HG03135 (cell line): ENCODE data around the gene NCKAP5.
A peak's percentile ranks its signal among the peaks of the same experiment; 100 is the strongest.

Experiments
- ATAC-seq: cut with Tn5 transposase; IDR thresholded peaks from one replicate; pipeline ENCODE4 v1.9.1; 2021; ENCODE audit warnings: mild to moderate bottlenecking, moderate library complexity; ENCODE audit not compliant: unreplicated experiment

The NCKAP5 gene

DNA sequence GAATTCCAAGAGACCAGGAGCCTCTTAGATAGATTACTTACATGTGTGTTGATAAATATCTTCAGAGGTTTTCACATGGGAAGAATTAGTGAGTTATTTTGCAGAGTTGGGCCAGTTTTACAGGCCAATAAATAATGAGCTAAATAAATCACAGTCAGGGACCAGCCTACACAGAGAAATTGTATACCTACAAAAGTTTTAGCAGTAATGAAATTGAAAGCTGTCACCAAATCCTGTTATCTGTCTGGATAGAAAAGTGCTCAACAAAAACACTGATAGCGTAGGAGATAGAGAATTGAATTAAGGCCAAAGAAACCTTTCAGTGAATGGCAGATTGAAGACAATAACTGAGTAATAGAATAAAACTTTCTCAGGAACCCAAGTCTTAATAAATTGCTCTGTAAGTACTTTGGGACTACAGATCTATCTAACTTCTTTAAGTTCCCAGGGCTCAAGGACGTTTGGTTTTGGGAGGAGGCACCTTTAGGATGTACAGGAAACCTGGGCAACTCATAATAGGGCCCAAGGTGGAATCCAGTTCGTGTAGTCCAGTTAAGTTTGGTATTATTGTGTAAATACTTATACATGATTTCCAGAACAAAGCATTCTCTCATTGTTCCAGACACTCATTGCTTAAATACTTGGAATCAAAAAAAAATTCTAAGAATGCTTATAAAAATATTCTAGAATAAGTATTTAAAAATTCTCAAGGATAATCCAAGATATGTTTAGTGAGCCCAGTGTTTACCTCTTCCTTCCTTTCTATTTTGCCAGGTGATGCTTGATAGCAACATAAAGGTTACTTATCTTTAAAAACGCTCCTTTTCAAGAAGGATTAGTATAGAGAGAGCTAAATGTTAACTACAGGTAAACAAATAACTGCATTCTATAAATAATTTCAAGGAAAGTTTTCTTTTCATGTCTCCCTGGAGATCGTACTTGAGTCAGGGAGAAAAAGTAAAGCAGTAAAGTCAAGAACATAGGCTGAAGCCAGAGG, 134.5 kb downstream of the NCKAP5 start:
- ATAC-seq, result no peak

- no peak for ATAC-seq
Observed at GRCh38 chr2:133432778-133433177, 135.5 kb downstream of the NCKAP5 start.

DNA sequence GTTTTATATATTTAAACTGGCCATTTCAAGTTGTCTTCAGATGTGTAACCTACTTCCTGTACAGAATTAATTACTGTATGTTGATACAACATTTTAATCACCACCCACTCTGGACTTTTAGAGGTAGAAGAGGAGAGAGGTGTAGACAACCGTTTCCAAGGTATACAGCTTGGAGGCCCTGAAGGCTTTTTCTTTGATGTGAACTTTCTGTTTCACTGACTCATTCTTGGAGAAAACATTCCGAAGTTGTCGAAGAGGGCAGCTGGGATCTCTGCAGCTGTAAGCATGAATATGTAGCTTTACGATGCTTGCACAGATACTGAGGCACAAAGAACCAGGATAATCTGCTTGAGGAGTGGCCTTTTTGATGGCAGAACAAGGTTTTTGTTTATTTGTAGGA, 137.0 kb downstream of the NCKAP5 start:
- ATAC-seq, result no peak

DNA sequence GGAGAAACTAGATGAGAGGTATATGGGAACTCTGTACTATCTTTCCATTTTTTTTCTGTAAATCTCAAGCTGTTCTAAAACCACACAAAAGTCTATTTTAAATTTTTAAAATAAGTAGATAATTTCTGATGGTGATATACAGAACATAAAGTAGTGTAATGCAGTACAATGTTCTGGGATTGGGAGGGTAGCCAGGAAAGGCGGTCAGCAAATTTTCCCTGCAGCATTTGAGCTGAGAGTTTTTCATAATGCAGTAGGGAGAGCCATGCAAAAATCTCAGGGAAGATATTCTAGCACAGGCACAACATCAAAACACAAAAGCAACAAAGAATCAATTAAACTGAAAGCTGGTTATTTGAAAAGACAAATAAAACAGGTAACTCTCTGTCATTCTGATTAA, 141.5 kb downstream of the NCKAP5 start:
- ATAC-seq, result no peak

- no peak for ATAC-seq
Observed at GRCh38 chr2:133425612-133426011, 142.7 kb downstream of the NCKAP5 start.

GRCh38 chr2:133424876-133425275, 143.4 kb downstream of the NCKAP5 start:
- no peak for ATAC-seq

DNA sequence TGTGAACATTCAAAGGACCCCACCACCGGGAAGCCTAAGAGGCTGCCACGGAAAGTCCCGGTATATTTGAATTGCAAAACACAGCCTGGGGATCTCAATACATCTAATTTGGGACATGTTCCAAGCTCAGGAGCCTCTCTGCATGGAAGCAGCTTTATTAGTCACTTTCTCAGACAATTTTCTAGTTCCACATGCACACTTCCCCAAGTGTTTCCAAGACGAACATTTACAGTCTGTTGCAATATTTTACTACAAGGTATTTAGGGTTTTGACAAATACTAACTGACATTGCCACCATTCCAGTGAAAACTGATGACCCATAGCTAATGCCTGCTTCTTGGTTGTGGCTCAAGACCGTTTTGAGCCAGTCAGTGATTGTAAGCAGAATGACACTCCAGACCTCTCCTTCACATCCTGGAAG, 145.3 kb downstream of the NCKAP5 start:
- no peak for ATAC-seq

DNA sequence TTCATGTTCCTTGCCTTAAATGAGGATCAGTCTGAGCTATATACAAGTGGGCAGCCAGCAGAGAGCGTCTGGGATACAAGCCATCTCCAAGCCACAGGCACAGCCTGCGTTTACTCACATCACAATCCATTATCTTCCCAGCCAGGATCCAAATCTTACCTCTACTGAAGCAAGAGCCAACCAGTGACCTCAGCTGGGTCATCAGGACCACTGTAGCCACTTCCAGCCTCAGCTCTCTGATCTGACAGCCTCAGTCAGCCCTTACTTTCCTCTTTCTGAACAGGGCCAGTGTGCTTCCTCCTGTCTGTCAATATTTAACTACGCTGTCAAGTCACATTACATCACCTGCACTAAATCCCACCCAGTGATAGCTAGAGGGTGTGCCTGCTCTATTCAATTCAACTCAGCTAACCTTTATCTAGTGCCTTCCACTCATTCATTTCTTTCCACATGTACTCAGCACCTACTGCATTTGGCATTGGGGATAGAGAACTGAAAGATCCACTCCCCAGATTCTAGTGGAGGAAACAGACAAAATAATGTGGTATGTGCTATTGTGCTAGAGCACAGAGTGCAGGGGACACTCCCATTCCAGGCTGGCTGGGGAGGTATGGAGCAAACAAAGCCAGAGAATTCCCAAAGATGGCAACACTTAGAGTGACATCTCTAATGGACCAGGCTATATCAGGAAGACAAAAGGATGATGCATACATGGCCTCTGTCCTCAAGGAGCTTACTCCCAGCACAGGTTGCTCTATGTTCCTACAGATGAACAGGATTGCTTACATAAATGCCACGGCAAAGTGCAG, 146.5 kb downstream of the NCKAP5 start:
- peak; percentile 98 for ATAC-seq

- ATAC-seq, result no peak
Observed at GRCh38 chr2:133420788-133421187, 147.5 kb downstream of the NCKAP5 start.

DNA sequence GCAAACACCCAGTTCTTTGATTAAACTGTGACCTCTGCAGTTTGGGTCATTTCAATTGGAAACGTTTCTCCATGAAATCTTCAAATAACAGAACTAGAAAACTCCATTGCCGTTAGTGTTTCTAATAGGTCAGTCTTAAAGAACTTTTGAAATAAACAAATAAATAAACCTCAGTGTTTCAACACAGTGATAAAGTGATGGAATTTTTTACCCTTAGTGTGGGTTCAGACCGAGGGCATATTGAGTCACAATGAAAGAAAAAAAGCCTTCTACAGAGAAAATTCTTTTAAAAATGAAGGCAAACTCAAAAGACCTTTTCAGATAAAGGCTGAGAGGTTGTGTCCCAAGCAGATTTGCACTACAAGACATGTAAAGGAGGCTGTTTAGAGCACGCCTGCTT, 149.6 kb downstream of the NCKAP5 start:
- ATAC-seq, result no peak

GRCh38 chr2:133418021-133418420, 150.2 kb downstream of the NCKAP5 start:
- ATAC-seq, result no peak

GRCh38 chr2:133417415-133417814, 150.8 kb downstream of the NCKAP5 start:
- no peak for ATAC-seq

- no peak for ATAC-seq
Observed at GRCh38 chr2:133416736-133417135, 151.5 kb downstream of the NCKAP5 start.

DNA sequence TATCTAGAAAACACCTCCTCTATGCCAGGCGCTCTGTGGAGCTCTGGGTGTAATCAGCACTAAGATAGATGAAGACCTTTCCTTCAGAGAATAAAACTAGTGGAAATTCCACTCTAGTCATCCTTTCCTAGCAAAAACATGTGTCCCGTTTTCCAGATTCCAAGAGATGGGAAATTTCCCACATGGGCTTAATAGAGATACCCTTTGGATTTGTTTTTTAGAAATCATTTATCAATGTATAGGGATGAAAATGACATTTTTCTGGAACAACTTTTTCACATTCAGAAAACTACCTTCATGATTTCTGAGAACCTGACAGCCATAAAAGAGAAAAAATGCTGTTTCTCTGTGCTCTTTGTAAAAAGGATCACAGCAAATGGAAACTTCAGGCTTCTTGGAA, 152.1 kb downstream of the NCKAP5 start:
- ATAC-seq, result no peak

- no peak for ATAC-seq
Observed at GRCh38 chr2:133415210-133415876, 152.9 kb downstream of the NCKAP5 start.

DNA sequence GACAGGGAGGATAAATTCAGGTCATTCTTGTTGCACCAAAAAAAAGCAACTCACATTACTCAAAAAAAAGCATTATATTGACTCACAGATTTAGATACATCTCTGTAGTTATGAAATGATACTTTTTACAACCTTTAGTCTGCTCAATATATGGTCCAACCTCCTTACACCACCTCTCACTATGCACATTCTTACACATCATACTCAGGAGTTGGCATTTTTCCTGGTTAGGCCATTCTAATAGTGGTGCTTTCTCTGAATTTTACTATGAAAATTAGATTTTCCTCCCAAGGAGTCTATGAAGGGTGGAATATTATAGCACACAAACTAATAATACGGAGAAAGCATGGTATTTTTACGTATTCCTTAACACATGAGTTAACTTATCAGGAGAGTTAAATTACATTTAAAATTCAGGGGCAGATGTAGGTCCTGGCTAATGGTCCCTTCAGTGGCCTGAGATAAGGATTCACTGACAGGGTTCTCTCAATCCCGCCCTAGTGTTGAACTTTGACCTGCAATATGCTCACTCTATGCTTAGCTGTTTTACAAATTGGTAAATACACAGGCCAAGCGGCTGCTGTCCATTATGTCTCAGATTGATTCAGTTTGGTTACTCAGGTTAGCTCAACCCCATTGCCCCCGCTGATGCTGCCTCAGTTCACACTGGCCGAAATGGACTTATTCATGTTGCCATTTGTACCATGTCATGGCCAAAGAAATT, 153.6 kb downstream of the NCKAP5 start:
- ATAC-seq, result no peak

DNA sequence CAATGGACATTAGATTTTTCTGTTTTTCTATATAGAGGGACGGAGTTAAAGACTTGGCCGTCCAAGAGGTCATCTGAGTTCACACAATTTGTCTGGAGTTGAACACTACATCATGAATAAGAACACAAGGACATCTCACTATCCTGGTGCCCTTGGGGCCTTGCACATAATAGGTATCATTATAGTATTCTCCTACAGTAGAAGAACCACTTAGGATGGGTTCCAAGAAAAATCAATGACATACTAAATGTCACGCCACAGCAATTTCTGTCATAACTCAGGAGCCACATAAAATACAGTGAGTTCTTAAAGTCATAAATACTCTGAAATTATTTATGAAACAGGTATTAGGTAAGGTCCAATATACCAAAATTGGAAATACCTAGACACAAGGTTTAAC, 154.4 kb downstream of the NCKAP5 start:
- ATAC-seq, result no peak

- ATAC-seq, result no peak
Observed at GRCh38 chr2:133412694-133413093, 155.6 kb downstream of the NCKAP5 start.

GRCh38 chr2:133411857-133412256, 156.4 kb downstream of the NCKAP5 start:
- no peak for ATAC-seq

DNA sequence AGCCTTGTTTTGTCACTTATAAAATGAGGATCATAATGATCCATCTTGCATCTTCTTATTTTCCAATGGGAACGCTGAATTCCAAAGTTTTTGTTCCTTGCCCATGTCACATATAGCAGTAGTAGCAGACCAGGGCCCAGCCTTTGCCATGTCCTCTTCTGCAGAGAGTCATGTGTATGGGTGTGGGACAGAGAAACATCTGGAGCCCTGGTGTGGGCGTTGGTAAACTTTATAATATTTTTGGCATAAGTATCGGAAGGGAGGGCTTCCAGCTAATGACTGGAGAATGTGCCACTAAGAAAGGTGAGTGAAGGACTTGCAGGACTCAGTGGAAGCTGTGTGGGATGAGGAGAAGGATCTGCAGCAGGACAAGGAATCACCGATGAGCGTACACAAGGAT, 157.2 kb downstream of the NCKAP5 start:
- ATAC-seq, result no peak
